AG09319 (cell line): ENCODE data around the gene ZAR1.

ENCODE experiments used
- DNase-seq: peaks from one replicate; pipeline ENCODE4 v3.0.0-alpha.2; 2010; ENCODE audit warnings: low read depth; ENCODE audit errors: extremely low read depth
- TF ChIP-seq, protein P1 (sequence below): IDR thresholded peaks from 2 replicates; pipeline ENCODE4 v1.5.1; 2011; ENCODE audit warnings: low read depth, mild to moderate bottlenecking, inconsistent platforms, low read length, moderate library complexity

Gene ZAR1

GRCh38 chr4:48461000-48461399 lies 29.1 kb upstream of the ZAR1 start:
- no peak for DNase-seq
- TF ChIP-seq, protein P1, sequence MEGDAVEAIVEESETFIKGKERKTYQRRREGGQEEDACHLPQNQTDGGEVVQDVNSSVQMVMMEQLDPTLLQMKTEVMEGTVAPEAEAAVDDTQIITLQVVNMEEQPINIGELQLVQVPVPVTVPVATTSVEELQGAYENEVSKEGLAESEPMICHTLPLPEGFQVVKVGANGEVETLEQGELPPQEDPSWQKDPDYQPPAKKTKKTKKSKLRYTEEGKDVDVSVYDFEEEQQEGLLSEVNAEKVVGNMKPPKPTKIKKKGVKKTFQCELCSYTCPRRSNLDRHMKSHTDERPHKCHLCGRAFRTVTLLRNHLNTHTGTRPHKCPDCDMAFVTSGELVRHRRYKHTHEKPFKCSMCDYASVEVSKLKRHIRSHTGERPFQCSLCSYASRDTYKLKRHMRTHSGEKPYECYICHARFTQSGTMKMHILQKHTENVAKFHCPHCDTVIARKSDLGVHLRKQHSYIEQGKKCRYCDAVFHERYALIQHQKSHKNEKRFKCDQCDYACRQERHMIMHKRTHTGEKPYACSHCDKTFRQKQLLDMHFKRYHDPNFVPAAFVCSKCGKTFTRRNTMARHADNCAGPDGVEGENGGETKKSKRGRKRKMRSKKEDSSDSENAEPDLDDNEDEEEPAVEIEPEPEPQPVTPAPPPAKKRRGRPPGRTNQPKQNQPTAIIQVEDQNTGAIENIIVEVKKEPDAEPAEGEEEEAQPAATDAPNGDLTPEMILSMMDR: no peak

DNA sequence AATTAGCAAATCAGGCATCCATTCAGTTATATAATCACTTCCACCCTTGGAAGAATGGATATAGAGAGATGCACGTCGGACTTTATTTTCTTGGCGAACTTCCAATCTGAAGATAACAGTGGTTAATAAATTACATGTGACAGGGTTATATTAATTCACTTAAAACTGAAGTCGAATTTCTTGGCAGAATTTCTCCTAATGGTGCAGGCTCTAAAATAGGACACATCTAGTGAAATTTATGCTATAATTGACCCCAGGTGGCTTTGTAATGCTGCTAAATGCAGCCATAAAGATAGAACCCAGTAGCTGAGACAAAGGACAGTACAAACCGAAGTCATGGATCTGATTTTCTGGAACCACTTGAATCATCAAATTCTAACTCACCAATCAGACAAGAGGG lies 27.7 kb upstream of the ZAR1 start:
- TF ChIP-seq, protein P1: no peak
- peak; percentile 7 for DNase-seq

DNA sequence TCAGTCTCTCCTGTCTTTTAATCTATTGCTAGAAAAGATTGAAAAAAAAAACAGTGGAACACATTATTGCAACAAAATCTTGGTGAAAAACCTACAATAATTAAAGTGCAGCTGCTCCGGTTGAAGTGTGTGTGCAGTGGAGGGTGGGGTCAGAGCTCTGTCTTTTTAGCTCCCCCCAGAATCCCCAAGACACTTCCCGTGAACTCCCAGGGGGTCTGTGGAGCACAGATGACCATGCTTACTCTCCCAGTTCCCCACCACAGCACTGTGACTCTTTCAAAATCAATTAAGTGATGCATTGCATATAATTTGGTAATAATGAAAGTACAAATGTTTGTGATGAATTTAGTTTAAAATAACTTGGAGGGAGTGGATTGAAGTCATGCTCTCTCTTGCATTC lies 22.6 kb upstream of the ZAR1 start:
- TF ChIP-seq, protein P1: no peak
- no peak for DNase-seq

DNA sequence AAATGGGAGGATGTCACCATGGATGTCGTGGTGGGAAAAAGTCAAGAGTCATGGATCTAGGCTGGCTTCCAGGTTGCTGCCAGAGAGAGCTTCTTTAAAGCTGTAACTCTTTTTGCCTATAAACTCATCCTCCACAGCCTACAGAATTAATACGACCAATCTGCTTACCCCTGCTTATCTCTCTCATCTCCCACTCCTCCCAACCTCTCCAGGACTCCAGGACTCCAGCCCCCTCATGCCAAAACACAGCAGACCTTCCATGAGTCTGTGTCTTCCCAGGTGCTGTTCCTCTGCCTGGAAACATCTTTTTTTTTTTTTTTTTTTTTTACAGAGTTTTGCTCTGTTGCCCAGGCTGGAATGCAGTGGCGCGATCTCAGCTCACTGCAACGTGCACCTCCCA lies 22.2 kb upstream of the ZAR1 start:
- TF ChIP-seq, protein P1: no peak
- DNase-seq: no peak

DNA sequence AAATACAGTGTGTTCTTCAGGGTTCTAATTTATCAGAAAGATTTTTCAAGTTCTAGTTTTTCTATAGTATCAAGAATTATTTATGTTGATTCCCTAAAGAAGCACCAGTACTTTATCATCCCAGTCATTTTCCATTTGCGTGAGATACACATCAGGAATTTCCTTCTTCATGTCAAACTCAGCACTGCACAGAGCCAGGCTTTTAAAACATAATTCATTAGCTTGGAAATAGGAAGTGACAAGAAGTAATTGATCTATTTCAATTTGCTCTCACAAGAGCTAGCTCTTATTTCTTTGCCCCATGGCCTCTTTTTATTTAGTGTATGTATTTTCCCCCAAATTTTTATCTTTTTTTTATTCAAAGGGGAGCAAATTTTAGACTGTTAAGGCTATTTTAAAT lies 19.9 kb upstream of the ZAR1 start:
- TF ChIP-seq, protein P1: no peak
- DNase-seq: no peak

DNA sequence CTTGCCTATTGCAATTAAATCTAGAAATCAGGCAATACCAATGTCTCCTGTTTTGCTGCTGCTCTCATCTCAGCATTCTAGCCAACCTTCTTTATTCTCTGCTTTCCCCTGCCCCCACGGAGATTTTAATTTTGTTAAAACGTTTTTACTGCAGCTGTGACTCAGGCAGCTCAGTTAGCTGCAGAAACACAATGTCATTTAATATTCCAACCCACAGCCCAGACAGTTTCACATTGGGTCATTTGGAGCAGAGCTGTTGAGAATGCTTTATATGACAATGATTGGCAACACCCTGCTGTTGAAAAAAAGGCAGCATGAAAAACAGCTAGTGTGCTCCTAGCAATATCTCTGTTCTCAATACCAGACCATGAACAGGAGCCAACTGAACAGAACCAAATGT lies 19.5 kb upstream of the ZAR1 start:
- DNase-seq: no peak
- TF ChIP-seq, protein P1: no peak

- DNase-seq: no peak
These were observed 17.3 kb upstream of the ZAR1 start for GRCh38 chr4:48472794-48473193.

More at GRCh38 chr4:48472794-48473193, 17.3 kb upstream of the ZAR1 start:
- TF ChIP-seq, protein P1: no peak
